D341Med (cell line): Measurements from ENCODE around the gene CNKSR1.

Experiments used
- DNase-seq: peaks from one replicate; pipeline ENCODE4 v3.0.0; 2012; ENCODE audit warnings: low spot score

Gene CNKSR1

GRCh38 chr1:26160527-26161414 is 16.5 kb upstream of the CNKSR1 start:
- DNase-seq = no peak

DNA sequence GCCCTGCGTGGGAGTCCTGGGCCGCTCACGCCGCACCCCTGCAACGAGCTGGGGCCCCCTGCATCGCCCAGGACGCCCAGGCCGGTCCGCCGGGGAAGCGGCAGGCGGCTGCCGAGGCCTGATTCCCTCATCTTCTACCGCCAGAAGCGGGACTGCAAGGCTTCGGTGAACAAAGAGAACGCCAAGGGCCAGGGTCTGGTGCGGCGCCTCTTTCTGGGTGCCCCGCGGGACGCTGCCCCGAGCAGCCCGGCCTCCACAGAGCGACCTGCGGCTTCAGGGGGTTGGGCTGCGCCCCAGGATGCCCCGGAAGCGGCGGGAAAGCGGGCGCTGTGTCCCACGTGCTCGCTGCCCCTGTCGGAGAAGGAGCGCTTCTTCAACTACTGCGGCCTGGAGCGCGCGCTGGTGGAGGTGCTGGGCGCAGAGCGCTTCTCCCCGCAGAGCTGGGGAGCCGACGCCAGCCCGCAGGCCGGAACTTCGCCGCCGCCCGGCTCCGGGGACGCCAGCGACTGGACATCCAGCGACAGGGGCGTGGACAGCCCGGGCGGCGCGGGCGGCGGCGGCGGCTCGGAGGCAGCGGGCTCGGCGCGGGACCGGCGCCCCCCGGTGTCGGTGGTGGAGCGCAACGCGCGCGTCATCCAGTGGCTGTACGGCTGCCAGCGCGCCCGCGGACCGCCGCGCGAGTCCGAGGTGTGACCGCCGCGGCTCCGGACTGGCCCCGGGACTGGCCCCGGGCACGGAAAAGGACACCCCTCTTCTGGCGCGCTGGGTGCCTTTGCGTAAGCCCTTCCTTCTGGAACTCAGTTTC is 15.7 kb upstream of the CNKSR1 start:
- no peak for DNase-seq

DNA sequence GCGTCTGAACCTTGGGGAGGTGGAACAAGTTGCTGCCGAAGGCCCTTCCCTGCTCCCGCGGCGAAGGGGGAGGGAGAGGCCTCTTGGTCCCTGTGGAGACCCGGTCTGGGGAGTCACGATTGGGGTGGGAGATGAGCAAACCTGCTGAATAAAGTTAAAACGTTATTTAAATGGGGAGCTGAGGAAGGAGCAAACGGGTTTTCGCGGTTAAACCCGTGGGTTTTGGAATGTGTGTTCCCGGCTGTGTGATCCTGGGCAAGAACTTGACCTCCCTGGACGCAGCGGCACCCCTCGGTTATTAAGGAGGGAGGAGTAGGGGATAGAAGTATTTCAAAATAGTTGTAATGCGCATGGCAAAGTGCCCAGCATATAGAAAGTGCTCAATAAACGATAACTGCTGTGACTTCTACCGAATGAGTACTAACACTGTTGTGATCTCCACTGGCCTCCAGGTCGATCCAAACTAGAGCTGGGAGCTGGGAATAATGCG is 15.0 kb upstream of the CNKSR1 start:
- no peak for DNase-seq

DNA sequence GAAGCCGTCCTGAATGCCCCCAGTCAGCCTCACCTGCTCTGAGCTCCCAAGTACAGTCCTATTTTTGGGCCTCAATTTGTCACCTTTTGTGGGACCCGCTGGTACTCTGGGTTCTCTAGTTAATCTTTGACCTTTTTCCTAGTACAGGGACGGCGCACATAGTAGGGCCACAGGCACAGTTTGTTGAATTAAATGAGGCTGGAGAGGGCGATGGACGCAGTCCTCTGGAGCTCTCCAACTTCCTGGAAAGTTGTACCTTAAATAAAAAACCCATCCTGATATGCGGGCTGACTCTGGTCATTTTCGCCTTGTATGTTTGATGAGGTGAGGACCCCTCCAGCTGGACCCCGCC is 13.6 kb upstream of the CNKSR1 start:
- no peak for DNase-seq

DNA sequence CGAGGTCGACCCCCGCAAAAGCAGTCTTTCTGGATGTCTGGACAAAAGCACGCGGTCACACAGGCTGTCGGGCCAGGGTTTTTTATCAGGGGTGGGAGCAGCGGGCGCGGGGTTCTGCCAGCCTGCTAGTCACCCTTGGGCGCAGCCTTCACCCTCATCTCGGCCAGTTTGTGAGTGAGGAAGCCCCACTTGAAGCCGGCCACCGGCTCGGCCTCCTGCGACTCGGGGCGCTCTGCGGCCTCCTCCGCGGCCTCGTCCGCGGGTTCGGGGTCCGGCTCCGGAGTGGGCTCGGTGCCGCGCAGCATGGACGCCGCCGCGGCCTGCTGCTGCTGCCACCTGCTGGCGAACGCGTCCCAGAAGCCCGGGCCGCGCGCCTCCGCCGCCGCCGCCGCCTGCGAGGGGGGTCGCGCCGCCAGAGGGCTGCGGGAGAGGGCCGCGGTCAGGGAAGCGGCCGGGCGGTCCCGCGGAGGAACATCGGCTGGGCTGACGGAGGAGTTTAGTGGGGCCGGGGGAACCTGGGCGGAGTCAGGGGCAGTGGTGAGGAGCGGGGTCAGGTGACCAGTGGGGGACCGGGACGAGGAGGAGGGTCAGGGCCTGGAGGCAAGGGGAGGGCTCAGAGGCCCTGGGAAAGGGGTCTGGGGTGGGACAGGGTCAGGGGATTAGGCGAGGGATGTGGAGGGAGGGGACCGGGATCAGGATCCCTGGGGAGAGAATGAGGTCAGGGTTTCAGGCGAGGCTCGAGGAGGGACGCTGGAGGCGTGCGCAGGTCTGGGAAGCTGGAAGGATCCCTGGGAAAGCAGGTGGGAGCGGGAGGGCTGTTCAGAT is 13.0 kb upstream of the CNKSR1 start:
- peak; percentile 88 for DNase-seq

GRCh38 chr1:26164861-26165842 is 12.1 kb upstream of the CNKSR1 start:
- DNase-seq = peak; percentile 61

- no peak for DNase-seq
These were observed 10.5 kb upstream of the CNKSR1 start for GRCh38 chr1:26166719-26167281.

GRCh38 chr1:26168410-26169197 is 8.7 kb upstream of the CNKSR1 start, which contains the start of gene C1orf232:
Gene C1orf232, minus strand, starts transcription at chr1:26168963. Its CDS starts 464 bp downstream, at chr1:26168499.
- DNase-seq = peak; percentile 61

DNA sequence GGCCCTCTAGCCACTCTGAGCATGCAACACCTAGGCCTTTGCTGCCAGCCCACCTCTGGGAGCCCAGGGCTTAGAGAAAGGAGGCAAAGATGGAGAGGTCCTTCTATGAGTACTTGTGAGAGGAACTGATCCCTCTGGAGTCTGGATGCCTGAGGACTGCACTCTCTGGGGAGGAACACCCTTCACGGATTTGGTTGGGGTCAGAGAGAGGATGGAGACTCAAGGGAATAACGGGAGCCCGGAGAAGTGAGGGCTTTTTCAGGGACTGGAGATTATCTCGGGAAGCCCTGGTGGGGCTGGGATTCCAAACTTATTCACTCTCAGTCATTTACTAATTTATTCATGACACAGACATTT is 8.1 kb upstream of the CNKSR1 start:
- DNase-seq = no peak

GRCh38 chr1:26169669-26170471 is 7.4 kb upstream of the CNKSR1 start, which contains the start of gene ZNF593:
Gene ZNF593, plus strand, starts transcription at chr1:26169908. Its CDS starts 76 bp downstream, at chr1:26169984.
- DNase-seq = peak; percentile 97

DNA sequence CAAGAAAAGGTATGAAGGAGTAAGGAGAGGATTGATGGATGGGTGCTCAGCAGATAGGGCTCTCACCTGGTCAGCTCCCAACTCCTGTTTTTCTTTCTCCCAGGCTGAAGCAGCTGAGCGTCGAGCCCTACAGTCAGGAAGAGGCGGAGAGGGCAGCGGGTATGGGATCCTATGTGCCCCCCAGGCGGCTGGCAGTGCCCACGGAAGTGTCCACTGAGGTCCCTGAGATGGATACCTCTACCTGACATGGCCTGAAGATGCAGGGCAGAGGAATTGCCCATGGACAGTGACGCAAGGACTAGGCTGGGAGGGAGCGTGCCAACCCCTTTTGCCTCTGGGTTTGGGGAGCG is 6.8 kb upstream of the CNKSR1 start:
- no peak for DNase-seq

GRCh38 chr1:26171084-26172072 is 5.9 kb upstream of the CNKSR1 start, which contains the start of gene ZNF593OS:
Gene ZNF593OS, minus strand, starts transcription at chr1:26171832. Its CDS starts 171 bp downstream, at chr1:26171661.
- no peak for DNase-seq

- DNase-seq = no peak
These were observed 1.9 kb upstream of the CNKSR1 start for GRCh38 chr1:26175346-26175745.

DNA sequence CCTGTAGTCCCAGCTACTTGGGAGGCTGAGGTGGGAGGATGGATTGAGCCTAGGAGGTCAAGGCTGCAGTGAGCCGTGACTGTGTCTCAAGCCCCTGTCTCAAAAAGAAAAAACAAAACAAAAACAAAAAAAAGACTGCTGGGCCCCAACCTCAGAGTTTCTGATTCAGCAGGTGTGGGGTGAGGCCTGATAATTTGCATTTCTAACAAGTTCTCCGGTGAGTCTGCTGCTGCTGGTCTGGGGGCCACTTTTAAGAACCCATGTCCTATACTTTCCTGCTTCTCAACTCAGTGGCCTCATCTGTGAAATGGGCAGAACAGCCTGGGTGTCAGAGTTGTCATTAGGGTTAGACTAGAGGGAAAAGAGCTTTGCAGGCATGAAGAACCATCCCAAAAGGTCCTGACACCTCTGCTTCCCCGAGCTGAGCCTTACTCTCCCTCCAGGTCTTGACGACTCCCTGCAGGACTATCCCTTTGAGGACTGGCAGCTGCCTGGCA is 2.8 kb downstream of the CNKSR1 start:
- DNase-seq = no peak

GRCh38 chr1:26181586-26182382 is 4.5 kb downstream of the CNKSR1 start:
- no peak for DNase-seq

DNA sequence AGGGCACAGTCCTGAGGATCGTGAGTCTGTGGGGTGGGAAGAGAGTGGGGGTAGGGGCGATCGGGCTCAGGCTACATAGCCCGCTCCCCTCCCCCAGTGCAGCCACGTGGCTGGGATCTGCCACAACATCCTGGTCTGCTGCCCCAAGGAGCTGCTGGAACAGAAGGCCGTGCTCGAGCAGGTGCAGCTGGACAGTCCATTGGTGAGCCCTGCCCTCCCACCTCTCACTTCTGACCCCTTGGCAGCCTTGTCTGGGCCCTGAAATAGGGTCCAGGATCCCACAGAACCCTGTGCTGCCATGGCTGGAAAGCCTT is 5.0 kb downstream of the CNKSR1 start:
- DNase-seq = no peak

DNA sequence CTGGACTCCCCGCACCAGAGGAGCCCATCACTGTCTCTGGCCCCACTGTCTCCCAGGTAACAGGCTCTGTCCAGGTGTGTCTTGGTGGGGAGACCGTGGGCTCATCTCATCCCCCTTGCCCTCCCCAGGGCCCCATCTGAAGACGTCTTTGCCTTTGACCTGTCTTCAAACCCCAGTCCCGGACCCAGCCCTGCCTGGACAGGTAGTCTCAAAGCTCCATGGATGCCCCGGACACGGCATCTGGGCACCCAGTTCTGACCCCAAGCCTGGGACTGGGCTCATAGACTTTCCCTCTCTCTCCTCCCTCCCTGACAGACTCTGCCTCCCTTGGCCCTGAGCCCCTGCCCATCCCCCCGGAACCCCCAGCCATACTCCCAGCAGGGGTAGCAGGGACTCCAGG is 6.8 kb downstream of the CNKSR1 start:
- DNase-seq = no peak
